Measurements from ENCODE around the gene CYP4F12.
"Not testable (repeated sequence)": the region's sequence is repeated elsewhere in the genome, so short reads cannot be mapped to it uniquely, and the experiment has no call there.

CYP4F12 gene

GRCh38 chr19:15650123-15650522, 22.8 kb upstream of the CYP4F12 start:
- not testable (repeated sequence) for DNase-seq

DNA sequence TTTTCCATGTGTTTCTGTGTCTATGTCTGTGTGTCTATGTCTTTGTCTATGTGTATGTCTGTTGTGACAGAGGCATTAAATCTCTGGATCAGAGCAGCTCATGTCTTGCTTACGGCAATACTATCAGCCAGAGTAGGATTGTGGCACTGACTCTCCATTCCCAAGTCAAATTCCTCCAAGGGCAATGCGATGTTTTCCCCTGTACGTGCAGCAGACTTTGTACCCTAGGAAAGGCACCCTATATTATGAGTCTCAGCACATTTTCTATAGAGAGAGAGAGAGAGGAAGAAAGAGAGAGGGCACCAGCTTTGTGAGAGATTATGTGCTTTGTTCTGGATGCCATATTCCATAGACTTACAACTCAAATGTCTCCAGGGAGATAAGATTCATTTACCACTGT, 21.1 kb upstream of the CYP4F12 start:
- DNase-seq, result no peak

DNA sequence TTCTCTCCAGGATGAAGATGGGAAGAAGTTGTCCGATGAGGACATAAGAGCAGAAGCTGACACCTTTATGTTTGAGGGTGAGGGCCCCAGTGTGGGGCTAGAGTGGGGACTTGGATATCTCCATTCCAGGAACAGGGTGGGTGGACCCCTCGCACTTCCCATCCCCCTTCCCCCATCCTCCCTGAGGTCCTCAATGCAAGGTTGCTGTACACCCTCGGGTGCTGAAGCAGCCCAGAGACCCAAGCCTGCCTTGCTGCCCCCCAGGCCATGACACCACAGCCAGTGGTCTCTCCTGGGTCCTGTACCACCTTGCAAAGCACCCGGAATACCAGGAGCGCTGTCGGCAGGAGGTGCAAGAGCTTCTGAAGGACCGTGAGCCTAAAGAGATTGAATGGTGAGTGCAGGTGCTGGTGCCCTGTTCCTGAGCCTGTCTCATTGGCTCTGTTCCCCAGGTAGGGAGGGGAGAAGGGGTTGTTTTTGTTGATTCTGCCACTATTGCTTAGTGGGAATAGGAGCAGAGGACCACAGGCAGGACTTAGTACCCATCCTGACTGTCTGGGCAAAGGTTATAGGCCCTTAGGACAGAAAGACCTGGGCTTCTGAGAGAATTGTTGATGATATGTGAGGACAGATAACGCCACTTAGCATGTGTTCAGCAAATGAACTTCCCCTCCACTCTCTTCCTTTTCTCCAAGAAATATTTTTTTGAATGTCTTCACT, 20.2 kb upstream of the CYP4F12 start:
- DNase-seq, result no peak

GRCh38 chr19:15656467-15656866, 16.4 kb upstream of the CYP4F12 start:
- DNase-seq, result no peak

DNA sequence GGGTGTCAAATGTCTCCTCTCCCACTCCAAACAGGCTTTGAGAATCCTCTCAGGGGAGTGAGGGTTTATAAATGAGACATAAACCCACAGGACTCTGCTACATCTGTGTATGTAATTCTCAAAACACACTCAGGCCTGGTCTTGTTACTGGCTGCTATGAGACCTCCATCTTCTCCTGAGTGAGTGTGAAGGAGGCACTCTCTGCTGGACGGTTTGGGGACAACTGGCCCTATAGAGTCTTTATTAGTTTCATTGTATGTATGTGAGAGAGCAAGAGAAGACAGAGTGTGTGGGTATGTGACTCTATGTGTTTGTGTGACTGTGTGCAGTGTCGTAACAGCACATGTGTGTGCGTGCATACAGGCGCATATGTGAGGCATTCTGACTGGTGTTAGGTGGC, 9.6 kb upstream of the CYP4F12 start:
- no peak for DNase-seq

DNA sequence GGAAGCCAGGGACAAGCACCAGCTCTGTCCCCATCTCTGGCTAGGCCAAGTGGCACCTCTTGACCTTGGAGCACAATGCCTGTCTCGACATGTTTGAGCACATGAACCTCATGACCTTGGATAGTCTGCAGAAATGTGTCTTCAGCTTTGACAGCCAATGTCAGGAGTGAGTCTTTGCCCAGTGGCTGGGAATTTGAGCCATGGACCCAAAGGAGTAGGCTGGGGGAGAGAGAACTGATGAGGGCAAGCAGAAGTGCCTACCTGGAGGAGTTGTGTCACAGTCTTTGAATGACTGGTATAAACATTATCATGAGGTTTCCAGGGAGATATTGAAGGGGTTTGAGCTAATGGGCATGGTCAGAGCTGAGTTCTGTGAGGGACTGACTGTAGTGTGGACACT, 6.7 kb upstream of the CYP4F12 start:
- no peak for DNase-seq

- DNase-seq, result no peak
Observed at GRCh38 chr19:15666883-15667282, 6.0 kb upstream of the CYP4F12 start.

DNA sequence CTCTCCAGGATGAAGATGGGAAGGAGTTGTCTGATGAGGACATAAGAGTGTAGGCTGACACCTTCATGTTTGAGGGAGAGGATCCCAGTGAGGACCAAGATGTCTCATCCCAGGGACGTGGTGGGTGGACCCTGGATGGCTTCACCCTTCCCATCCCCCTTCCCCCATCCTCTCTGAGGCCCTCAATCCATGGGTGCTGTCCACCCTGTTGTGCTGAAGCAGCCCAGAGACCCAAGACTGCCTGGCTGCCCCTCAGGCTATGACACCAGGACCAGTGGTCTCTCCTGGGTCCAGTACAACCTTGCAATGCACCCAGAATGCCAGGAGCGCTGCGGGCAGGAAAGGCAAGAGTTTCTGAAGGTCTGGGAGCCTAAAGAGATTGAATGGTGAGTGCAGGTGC, 3.4 kb upstream of the CYP4F12 start:
- DNase-seq, result no peak

- no peak for DNase-seq
Observed at GRCh38 chr19:15669891-15670290, 3.0 kb upstream of the CYP4F12 start.

DNA sequence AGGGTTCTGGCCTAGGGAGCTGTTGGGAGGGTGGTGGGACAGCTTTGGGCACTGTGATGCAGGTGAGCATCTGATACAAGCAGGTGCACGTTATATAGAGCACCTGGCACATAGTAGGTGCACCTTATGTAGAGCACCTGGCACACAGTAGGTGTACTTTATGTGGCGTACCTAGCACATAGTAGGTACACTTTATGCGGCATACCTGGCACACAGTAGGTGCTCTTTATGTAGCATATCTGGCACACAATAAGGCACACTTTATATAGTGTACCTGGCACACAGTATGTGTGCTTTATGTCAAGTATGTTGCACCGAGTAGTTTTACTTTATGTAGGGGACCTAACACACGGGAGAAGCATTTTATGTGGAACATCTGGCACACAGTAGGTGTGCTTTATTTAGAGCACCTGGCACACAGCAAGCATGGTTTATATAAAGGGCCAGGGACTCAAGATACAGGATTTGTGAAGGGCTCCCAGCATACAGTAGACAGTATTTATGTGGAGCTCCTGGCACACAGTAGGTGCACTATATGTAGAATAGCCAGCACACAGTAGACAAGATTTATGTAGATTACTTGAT, 1.6 kb upstream of the CYP4F12 start:
- no peak for DNase-seq

GRCh38 chr19:15671891-15672579, 852 bp upstream of the CYP4F12 start:
- DNase-seq, result no peak

DNA sequence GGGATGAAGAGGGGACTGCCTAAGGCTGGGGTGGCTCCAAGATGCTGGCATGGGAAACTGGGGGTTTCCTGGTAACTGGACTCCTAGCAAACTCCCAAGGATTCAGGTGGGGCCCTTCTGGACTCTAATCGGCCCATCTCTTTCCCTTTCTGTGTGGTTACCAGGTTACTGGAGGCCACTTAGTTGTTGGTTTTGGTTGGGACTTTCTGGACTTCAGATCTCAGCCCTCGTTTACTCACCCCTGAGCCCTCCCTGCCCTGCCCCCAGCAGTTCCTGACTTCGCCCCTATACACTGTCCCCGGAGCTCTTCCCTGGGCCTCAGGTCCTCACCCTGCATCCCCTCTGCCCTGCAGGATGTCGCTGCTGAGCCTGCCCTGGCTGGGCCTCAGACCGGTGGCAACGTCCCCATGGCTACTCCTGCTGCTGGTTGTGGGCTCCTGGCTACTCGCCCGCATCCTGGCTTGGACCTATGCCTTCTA, 328 bp downstream of the CYP4F12 start:
- no peak for DNase-seq

DNA sequence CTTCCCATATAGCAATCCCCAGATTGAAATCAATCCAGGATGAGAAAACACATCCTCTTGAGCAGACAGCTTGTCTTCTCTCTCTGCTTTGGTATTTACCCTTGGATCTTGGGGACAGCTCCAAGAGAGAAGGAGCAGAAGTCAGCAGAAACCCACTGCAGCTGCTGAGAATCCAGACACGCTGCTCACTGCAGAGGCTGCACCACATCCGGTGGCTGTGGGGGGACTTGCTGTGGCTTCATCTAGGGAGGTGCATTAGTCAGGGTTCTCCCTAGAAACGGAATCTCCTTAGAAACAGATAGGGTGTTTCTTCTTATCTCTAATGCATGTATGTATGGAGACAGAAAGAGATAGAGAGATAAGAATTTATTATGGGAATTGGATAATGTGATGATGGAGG, 2.7 kb downstream of the CYP4F12 start:
- no peak for DNase-seq

DNA sequence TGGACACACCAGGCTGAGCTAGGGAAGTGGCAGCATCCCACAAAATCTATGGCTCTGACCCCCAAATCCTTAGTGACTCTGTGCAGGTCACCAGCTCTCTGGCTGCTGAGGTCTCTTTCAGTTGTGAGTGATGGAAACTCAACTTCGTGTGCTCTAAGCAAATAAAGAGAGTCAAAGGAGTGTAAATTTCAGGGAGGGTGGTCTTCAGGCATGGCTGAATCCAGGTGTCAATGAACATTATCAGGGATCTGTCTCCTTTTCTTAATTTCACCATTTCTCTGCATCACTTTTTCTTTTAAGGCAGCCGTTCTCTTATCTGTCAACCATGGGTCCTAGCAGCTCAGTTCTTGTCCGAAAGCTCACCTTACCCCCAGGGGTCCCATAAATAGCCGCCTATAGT, 6.2 kb downstream of the CYP4F12 start:
- DNase-seq, result no peak

DNA sequence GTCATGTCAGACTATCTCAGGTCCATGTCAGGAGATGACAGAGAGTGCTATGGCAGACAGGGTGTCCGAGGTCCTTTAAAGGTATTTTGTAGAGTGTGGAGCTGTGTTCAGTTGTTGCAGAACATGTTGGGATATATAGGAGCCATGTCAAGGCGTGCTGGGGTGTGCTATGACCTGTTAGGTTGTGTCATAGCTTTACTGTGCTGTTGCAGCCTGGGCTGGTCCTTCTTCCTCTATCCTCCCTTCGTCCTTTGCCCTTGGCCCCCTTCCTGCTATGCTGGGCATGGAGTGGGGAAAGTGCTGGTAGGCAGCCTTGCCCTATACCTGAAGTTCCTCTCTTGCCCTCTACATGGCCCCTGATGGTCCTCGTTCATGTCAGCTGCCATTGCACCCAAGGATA, 7.0 kb downstream of the CYP4F12 start:
- not testable (repeated sequence) for DNase-seq

DNA sequence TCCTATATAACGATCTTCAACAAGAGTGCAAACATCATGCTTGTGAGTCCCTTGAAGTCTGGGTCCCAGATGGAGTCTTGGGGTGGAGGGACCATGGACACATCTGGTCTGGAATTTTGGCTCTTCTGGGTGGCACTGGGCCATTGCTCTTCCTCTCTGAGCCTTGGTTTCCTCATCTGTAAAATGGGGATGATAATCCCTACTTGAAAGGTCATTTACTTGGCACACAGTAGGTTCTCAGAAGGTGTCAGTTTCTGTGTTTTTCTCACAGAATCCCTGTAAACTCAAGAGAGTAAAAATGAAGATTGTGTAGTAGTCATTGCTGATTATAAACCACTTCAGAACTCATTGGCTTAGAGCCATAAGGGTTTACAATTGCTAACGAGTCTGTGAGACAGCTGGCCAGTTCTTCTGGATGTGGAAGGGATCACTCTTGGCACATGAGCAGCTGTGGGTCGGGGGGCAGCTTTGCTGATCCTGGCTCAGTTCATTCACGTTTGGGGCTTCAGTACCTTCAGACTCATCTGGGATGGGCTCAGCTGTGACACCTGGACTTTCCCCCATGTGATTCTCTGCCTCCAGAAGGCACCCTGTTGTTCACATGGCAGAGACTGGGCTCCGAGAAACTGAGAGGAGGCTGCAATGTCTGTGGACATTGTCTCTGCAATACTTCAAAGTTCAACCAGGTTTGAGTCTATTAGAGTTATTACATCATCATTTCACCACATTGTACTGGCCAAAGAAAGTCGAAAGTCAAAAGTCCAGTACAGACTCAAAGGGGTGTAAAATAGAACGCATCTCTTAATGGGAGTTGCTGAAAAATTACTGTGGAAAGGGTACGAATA, 7.8 kb downstream of the CYP4F12 start:
- no peak for DNase-seq

DNA sequence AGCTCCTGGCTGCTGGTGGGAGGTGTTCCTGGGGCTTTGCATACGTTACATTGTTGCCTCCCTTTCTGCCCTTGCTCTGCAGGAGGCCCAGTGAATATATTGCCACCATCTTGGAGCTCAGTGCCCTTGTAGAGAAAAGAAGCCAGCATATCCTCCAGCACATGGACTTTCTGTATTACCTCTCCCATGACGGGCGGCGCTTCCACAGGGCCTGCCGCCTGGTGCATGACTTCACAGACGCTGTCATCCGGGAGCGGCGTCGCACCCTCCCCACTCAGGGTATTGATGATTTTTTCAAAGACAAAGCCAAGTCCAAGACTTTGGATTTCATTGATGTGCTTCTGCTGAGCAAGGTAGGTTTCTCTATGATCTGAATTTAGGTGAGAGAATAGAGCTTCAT, 10.5 kb downstream of the CYP4F12 start:
- no peak for DNase-seq

- DNase-seq, result no peak
Observed at GRCh38 chr19:15684828-15685227, 11.9 kb downstream of the CYP4F12 start.

DNA sequence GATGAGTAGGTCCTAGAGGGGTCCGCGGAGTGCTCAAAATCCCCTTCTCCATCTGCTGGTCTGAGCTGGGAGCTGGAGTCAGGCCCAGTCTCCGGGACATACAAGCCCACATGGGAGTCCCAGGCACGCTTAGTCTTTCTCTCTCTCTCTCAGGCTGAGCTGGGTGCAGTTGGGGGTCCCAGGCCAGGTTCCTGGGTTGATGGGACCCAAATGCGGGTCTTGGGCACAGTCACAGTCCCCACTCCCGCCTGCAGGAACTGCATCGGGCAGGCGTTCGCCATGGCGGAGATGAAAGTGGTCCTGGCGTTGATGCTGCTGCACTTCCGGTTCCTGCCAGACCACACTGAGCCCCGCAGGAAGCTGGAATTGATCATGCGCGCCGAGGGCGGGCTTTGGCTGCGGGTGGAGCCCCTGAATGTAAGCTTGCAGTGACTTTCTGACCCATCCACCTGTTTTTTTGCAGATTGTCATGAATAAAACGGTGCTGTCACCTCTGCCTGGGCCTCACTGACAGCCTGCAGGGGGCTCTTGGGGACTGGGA, 23.8 kb downstream of the CYP4F12 start:
- DNase-seq, result no peak

DNA sequence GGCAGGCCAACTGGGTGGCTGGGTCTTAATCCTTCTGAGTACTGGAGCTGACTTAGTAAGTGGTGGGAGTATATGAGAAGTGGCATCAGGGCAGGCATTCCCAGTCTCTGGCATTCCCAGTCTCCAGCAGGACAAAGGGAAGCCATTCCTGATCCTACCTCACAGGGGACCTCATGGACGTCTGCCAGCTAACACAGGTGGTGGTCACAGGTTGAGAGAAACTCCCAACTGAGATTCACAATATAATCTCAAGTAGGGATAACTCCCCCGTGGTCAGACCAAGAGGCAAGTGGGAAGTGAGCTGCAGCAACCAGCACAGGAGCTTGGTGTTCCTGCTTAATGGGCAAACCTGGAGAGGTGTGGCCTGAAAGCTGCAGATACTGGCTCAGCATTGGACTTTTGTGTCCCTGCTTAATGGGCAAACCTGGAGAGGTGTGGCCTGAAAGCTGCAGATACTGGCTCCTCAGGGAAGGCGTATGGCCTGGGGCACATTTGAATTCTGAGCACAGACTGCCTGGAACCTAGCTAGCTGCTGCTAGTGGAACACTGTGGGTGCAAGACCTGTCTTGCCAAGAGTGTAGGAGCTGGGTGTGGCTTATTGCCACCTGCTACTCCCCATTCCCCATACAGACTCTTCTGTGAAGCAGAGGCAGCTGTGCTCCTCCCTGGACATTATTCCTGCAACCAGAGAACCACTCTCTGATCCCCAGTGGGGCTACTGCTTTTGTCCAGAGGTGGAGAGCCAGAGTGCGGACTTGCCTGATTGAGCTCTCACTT, 29.1 kb downstream of the CYP4F12 start:
- no peak for DNase-seq

- peak; percentile 27 for DNase-seq
Observed at GRCh38 chr19:15702534-15702930, 29.6 kb downstream of the CYP4F12 start.

DNA sequence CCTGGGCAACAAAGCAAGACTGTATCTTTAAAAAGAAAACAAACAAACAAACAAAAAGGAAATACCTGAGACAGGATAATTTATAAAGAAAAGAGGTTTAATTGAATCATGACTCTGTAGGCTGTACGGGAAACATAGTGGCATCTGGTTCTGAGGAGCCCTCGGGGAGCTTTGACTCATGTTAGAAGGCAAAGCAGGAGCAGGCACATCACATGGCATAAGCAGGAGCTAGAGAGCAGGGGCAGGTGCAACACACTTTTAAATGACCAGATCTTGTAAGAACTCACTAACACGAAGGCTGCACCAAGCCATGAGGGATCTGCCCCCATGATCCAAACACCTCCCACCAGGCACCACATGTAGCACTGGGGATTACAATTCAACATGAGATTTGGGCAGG, 41.8 kb downstream of the CYP4F12 start:
- DNase-seq, result no peak
